ENCODE results near the gene SLU7.
A peak's percentile ranks its signal among the peaks of the same experiment; 100 is the strongest.

The SLU7 gene

GRCh38 chr5:160418561-160419457, at the start of gene SLU7:
Gene SLU7 (minus strand): TSS chr5:160419081. CDS start chr5:160415294, 3,787 bp downstream.
- DNase-seq (ENCODE audit: low read depth): peak; percentile 98
- H3K4me3 ChIP-seq (ENCODE audit: low read depth, low read length): peak within 1 kb of the TSS; percentile 93
- TF ChIP-seq CTCF (conservative IDR thresholded peaks at IDR 0.05; ENCODE audit: low read depth, low read length): no peak

DNA sequence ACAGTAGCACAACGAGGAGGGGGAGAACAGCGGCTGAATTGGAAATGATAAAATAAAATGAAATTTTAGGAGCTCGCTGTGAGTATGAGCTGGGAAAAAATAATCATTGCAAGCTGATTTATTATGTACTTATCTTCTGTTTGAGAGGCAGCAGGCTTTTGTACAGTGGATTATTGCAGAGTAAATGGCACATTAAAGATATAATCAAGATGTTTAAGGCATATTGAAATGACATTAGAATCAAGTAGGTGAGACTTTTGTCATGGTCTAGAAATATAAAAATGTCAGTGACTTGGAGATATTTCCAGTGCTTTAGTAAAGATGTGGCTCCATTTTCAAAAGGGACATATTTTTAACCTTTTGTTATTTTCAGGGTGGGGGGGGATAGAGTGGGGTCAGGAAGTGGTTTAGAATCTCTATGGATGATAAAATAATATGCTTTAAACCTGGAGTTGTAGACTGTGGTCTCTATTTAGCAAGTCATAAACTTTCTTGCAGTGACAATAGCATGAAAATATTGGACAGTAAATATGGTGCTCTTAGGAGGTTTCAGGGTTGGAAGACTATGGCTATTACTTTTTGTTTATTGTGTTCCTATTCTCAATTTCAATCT, 49.6 kb upstream of the SLU7 start:
- DNase-seq (ENCODE audit: low read depth): no peak
- peak overlapping the region; percentile 59 for H3K4me3 ChIP-seq (ENCODE audit: low read depth, low read length)
- no peak for TF ChIP-seq CTCF (conservative IDR thresholded peaks at IDR 0.05; ENCODE audit: low read depth, low read length)

DNA sequence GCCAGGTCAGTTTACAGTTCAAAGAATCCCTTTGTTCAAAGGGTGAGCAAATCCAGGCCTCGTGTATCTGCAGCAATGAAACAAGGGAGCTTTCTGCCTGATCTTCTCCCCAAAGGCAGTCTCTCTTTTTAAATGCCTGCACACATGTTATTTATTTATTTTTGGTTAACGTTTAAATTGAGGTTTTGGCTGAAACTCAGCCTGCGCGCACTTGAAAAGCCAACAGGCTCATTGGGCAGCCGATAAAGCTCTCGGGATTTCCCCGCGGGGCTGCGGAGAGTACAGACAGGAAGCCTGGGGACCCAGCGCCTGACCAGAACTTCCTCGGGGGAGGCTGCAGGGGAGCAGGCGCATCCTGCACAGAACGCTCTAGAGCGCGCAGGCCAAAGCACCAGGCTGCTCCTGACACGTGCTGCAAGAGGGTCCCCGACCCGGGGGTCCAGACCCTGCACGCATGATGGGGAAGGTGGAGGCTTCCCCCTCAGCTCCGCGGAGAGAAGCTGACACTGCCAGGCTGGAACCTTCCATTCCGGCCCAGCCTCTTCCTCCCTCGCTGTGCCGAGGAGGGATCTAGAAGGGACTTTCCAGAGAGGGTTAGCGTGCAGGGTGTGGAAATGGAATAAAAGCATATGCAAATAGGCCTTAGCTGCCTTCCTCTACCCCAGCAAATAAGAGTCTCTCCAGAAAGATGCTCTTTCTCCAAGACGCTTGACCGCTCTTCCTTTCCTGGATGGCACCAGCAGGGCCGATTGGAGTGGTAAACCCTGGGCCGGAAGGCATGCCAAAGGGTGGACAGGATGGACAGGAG, 48.9 kb upstream of the SLU7 start:
- peak overlapping the region; percentile 59 for H3K4me3 ChIP-seq (ENCODE audit: low read depth, low read length)
- no peak for TF ChIP-seq CTCF (conservative IDR thresholded peaks at IDR 0.05; ENCODE audit: low read depth, low read length)
- DNase-seq (ENCODE audit: low read depth): peak; percentile 91

DNA sequence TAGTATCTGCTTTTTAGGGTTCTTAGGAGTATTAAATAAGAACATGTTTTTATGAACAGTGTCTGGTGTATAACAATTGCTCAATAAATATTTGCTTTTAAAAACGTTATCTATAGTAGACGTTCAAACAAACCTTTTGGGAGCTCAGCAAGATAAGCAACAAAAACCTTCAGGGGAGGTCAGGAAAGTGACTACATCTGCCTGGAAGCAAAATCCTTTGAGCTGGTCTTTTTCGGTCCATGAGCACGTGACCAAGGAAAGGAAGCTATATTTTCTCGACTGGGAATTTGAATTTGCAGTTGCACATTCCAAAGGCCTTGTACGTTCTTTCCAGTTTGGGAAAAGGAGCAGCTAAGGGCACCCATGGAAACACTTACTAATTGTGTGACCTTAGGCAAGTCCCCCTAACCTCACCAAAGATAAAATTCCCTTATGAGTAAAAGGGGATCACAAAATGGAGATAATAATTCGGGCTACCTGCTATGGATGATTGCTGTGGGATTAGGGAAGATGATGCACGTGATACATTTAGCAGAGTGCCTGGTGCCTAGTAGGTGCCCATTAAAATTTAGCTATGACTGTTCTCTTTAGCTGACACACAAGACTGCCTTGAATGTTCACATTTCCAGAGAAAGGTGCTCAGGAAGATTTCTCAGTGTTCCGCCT, 48.1 kb upstream of the SLU7 start:
- no peak for TF ChIP-seq CTCF (conservative IDR thresholded peaks at IDR 0.05; ENCODE audit: low read depth, low read length)
- H3K4me3 ChIP-seq (ENCODE audit: low read depth, low read length): no peak overlapping the region
- DNase-seq (ENCODE audit: low read depth): peak; percentile 49

GRCh38 chr5:160466116-160466515, 47.2 kb upstream of the SLU7 start:
- no peak for TF ChIP-seq CTCF (conservative IDR thresholded peaks at IDR 0.05; ENCODE audit: low read depth, low read length)
- DNase-seq (ENCODE audit: low read depth): no peak
- H3K4me3 ChIP-seq (ENCODE audit: low read depth, low read length): no peak overlapping the region

- TF ChIP-seq CTCF (conservative IDR thresholded peaks at IDR 0.05; ENCODE audit: low read depth, low read length): no peak
- H3K4me3 ChIP-seq (ENCODE audit: low read depth, low read length): no peak overlapping the region
- DNase-seq (ENCODE audit: low read depth): no peak
These were observed 45.6 kb upstream of the SLU7 start for GRCh38 chr5:160464466-160464797.

Measured in choroid plexus epithelial cell (primary cell).